Fibroblast of skin of left quadriceps (primary cell): Measurements from ENCODE around the gene RRAGC.
"Not testable (repeated sequence)": the region's sequence is repeated elsewhere in the genome, so short reads cannot be mapped to it uniquely, and the experiment has no call there.

Experiments used
- DNase-seq, 2 experiments: peaks; one replicate each; pipeline ENCODE4 v3.0.0-alpha.2; 2013; ENCODE audit warnings: low read depth in 2 of 2

The RRAGC gene

DNA sequence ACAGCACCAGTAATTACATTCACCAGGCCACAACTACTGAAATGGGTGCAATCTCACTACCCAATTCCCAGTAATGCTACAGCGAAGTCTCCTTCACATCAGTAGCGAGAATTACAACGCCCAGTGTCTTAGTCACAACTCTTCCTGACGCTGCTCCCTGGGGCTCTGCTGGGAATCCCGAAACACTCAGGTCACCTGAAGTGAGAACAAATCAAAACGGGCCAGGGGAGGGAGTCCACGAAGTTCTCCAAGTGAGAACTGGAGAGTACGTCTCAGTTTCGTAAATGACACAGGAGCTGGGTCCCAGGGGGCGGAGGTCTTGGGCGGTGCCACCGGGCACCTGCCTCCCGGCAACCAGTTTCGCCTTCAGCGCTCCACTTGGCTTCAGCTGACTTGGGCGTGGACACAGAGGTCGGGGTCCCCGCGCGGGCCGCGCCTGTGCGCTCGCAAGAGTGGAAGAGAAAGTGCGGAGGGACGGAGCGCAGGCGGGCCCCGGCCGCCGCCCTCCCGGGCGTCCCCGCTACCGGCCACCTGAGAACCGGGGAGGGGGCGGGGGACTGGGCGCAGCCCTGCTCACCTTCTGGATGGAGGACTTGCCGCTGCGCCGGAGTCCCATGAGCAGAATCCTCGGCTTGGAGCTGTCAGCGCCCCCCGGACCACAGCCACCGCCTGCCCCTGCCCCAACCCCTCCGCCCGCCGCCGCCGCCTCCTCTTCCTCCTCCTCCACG is 575 bp downstream of the RRAGC start:
- no peak for DNase-seq

DNA sequence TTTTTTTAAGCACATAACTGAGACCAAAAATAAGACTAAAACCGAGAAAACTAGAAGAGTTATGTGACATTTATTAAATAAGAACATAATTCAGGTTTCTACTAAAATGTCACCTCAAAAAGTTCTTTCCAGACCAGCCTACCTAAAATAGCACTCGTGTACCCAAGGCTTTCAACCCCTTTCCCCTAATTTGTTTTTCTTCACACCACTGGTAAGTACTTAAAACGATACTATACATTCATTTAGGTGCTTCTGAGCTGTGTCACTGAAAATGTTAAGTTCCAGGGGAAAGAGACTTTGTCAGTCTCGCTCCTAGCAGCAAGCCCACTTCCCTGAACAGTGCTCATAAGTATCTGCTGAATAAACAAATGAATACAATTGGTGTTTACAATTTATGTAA is 6.8 kb downstream of the RRAGC start:
- no peak for DNase-seq

DNA sequence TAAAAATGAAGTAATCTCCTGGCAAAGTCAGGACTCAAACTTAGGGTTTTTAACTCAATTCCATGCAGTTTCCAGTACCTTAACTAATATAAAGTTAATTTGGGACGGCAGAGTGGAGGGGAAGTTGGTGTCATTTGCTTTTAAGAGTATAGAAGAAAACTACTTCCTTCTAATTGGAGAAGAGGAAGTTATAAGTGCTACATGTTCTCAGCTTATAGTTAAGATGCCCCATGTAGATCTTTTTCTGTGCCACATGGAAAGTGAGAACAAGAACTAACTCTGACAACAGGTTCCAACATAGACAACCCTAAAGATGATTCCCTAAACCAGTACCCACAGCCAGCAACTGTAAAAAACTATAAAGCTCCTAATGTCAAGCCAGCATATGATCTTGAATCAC is 11.5 kb downstream of the RRAGC start:
- DNase-seq: no peak

- no peak for DNase-seq
These were observed 13.4 kb downstream of the RRAGC start for GRCh38 chr1:38846210-38846609.

GRCh38 chr1:38845088-38845487 is 14.5 kb downstream of the RRAGC start:
- not testable (repeated sequence) for DNase-seq

DNA sequence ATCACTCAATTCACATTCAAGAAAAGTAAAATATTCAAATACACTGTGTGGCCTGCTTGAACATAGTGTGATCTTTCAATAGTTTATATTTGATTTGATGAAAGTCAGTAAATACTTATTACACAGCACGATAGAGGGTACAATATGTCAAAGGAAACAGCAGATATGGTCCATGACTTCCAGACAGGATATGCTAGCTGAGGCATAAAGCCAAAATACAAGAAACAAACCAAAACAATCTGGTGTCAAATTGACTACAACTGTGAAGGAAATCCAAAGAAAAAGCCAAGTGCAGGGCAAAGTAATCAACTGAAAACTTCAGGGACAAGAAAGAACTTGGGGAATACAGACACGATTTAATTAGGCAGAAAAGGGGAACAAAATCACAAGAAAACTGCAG is 19.3 kb downstream of the RRAGC start:
- DNase-seq: no peak

GRCh38 chr1:38839363-38839762 is 20.2 kb downstream of the RRAGC start:
- no peak for DNase-seq

- not testable (repeated sequence) for DNase-seq
These were observed 23.3 kb downstream of the RRAGC start for GRCh38 chr1:38836316-38836715.

DNA sequence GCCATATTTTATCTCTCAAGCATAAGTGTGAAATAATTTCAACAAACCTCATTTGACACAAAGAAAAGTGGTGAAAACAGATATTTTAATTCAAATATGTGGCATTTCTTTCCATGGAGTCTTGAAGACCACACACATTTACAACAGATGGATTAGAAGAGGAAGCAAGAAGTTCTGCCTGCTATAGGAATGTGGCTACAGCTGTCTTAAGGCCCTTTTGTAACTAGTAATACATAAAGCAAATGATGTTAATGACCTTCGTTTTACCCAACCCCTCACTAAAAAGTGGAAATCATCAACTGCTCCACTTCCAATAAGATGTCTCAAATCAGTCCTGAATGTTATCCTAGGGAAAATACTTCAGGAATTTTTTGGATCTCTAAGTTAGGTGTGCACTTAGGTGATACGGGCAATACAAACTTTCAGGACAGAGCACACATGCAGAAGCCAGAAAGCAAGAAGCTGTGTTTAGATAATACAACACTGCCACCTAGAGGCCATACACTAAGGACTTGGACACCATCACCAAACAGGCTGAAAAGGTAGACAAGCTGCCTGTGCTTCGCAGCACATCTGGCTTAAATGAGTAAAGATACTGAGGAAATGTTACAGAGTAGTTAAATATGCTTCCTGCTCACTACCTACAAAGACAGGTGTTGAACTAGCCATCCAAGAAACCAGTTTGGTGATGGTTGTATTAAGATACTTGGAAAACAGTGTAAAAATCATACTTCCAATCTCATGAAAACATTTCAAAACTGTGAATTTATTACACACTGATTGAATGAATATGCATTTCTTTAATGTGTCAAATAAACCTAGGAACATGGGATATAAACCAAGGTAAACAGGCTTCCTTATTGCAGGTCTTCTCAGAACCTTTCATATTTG is 24.4 kb downstream of the RRAGC start:
- peak; percentile 51 to 59 for DNase-seq

DNA sequence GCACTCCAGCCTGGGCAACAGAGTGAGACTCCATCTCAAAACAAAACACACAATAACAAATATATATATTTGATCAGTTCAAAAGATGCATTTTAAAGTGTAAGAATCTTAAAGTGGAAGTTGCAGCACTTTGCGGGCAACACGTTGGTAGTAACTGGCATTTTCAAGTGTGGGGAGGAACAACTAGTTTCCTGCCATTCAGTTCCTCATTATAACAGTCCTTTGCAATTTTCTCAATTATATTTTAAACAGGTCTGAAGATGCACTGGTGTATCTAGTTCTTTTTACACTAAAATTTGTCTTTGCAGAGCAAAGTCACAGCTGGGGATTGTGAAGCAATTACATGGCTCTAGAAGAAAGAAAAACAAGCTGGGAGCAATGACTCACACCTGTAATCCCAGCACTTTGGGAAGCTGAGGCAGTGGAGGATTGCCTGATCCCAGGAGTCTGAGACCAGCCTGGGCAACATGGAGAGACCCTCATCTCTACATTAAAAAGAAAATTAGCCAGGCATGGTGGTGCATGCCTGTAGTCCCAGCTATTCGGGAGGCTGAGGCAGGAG is 25.3 kb downstream of the RRAGC start:
- no peak for DNase-seq

- no peak for DNase-seq
These were observed 26.4 kb downstream of the RRAGC start for GRCh38 chr1:38833146-38833545.

DNA sequence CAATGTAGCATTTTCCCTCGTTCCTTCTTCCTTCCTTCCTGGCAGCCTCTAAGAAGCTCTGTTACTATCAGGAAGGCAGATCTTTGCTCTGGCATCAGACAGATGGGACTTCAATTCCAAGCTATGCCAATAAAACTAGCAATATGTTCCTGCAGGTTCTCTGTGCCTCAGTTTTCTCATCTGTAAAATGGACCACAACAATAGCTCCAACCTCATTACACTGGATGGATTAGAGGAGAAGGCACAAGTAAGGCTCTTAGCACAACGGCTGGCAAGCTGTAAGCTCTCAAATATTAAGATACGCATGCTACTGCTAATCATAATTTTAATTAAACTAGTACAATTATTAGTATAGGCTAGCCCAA is 27.2 kb downstream of the RRAGC start:
- no peak for DNase-seq

GRCh38 chr1:38831731-38832369 is 27.7 kb downstream of the RRAGC start:
- DNase-seq: no peak

- no peak for DNase-seq
These were observed 30.2 kb downstream of the RRAGC start for GRCh38 chr1:38829368-38829767.

GRCh38 chr1:38827318-38827717 is 32.3 kb downstream of the RRAGC start:
- no peak for DNase-seq

DNA sequence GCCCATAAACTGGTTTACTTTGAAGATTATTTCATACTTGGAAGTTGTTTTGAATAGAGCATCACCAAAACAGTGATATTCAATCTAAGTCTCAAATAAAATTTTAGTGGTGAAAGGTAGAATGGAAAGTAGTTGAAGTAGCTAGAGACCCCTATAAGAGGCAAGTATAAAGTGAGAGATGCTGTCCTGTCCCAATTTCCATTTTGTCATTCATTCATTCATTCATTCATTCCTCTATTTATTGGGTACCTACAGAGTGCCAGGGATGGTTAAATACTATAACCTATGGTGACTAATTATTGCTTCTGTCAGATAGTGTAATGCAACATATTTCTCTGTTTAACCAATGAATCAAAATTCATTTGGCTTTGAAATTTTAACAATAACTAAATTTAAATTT is 32.7 kb downstream of the RRAGC start:
- no peak for DNase-seq

GRCh38 chr1:38826262-38826661 is 33.3 kb downstream of the RRAGC start:
- no peak for DNase-seq

DNA sequence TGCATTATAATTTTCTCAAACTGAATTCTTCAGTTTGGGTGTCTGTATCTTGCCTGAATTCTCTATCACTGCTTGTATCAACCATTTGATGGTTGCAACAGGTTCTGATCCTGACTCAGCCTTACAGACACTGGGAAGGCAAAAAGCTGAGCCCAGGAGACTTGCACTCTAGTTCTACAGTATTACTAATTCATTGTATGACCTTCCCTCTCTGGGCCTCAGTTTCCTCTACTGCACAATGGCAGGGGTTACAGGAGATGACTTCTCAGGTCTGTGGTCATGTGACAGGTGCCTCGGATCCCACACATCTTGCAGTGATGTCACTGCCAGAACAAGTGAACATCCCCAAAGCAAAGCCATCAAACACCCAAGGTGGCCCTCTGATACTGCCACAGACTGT is 38.7 kb downstream of the RRAGC start:
- DNase-seq: no peak

GRCh38 chr1:38819516-38819915 is 40.1 kb downstream of the RRAGC start:
- no peak for DNase-seq

GRCh38 chr1:38819040-38819439 is 40.5 kb downstream of the RRAGC start:
- no peak for DNase-seq

GRCh38 chr1:38818175-38818976 is 41.2 kb downstream of the RRAGC start:
- DNase-seq: no peak
